H1 (cell line): ENCODE data around the gene RNF41. TPM values are rescaled to one million over a fixed set of nuclear protein-coding genes. Genes with fewer than 3 reads are reported as not detected.
A peak's percentile ranks its signal among the peaks of the same experiment; 100 is the strongest.

Experiments
- CTCF ChIA-PET: fragments of 300-600 bp; sonication (Branson Sonifier 250); formaldehyde crosslinking; loops from one replicate; lab custom pipeline; 2021; ENCODE audit not compliant: partially characterized antibody; lab: Charles Lee
- POLR2A ChIA-PET: fragments of 300-600 bp; sonication (Branson Sonifier 250); formaldehyde crosslinking; loops from one replicate; lab custom pipeline; 2021; ENCODE audit warnings: inconsistent platforms; ENCODE audit not compliant: partially characterized antibody; lab: Charles Lee
- DNase-seq, 2 experiments: peaks; one replicate each; pipeline versions ENCODE4 v3.0.0 to v3.0.0-alpha.2; 2010 to 2022; ENCODE audit warnings: low spot score in 2 of 2, low read depth in 1 of 2, mixed read lengths in 1 of 2
- FAIRE-seq: peaks from 2 replicates; lab custom pipeline; 2011; peaks lifted over from hg19 to GRCh38; lab: Jason Lieb, UNC
- H2AFZ ChIP-seq: 2 replicates; pipeline ENCODE4 v1.8.1; 2012; ENCODE audit warnings: low read length, inconsistent platforms
- H2AK5ac ChIP-seq: 2 replicates; pipeline ENCODE4 v1.6.1; 2013; ENCODE audit warnings: low read depth, low read length
- H2BK120ac ChIP-seq: replicated peaks from 2 replicates; pipeline ENCODE3; 2013; ENCODE audit warnings: low read depth, low read length, inconsistent platforms
- H2BK12ac ChIP-seq: 2 replicates; pipeline ENCODE4 v1.6.1; 2013; ENCODE audit warnings: low read depth, low read length
- H2BK15ac ChIP-seq: 2 replicates; pipeline ENCODE4 v1.6.1; 2013; ENCODE audit warnings: low read length
- H2BK20ac ChIP-seq: 2 replicates; pipeline ENCODE4 v1.6.1; 2013; ENCODE audit warnings: low read length
- H2BK5ac ChIP-seq: 2 replicates; pipeline ENCODE4 v1.6.1; 2013; ENCODE audit warnings: low read depth, low read length
- H3K14ac ChIP-seq: 2 replicates; pipeline ENCODE4 v1.6.1; 2013; ENCODE audit warnings: inconsistent platforms; ENCODE audit not compliant: insufficient read length
- H3K18ac ChIP-seq: 2 replicates; pipeline ENCODE4 v1.6.1; 2013; ENCODE audit warnings: low read length; ENCODE audit errors: extremely low read depth
- H3K23ac ChIP-seq: 2 replicates; pipeline ENCODE4 v1.6.1; 2013; ENCODE audit warnings: inconsistent platforms; ENCODE audit not compliant: insufficient read length
- H3K23me2 ChIP-seq: 2 replicates; pipeline ENCODE4 v1.6.1; 2013; ENCODE audit warnings: low read depth, low read length
- H3K27ac ChIP-seq: 2 replicates; pipeline ENCODE4 v1.6.1; 2011; ENCODE audit warnings: low read depth, low read length, inconsistent platforms
- H3K27me3 ChIP-seq, 4 experiments: replicated peaks in 1 of 4; 1 replicate in 1 of 4; 2 replicates in 3 of 4; pipeline versions ENCODE4 v1.6.1 to v1.8.1; 2011 to 2013; ENCODE audit warnings: low read length in 3 of 4, mild to moderate bottlenecking in 3 of 4, inconsistent platforms in 2 of 4, mixed read lengths in 2 of 4, moderate library complexity in 1 of 4; ENCODE audit not compliant: control insufficient read depth in 3 of 4, insufficient read depth in 3 of 4; ENCODE audit errors: extremely low read depth in 1 of 4
- H3K36me3 ChIP-seq, 4 experiments: 2 replicates each; pipeline versions ENCODE4 v1.6.1 to v1.8.1; 2011 to 2013; ENCODE audit warnings: mild to moderate bottlenecking in 4 of 4, low read length in 3 of 4, moderate library complexity in 2 of 4, control low read depth in 1 of 4, inconsistent platforms in 1 of 4; ENCODE audit not compliant: insufficient read depth in 4 of 4, control insufficient read depth in 2 of 4
- H3K4ac ChIP-seq: replicated peaks from 2 replicates; pipeline ENCODE3; 2013; ENCODE audit warnings: low read length, low read depth, mixed read lengths, inconsistent platforms; ENCODE audit not compliant: insufficient read length
- H3K4me1 ChIP-seq, 4 experiments: replicated peaks in 1 of 4; 1 replicate in 1 of 4; 2 replicates in 3 of 4; pipeline versions ENCODE4 v1.6.1 to v1.8.1; 2011 to 2013; ENCODE audit warnings: low read length in 3 of 4, inconsistent platforms in 2 of 4, mixed read lengths in 1 of 4; ENCODE audit not compliant: insufficient read depth in 4 of 4, control insufficient read depth in 3 of 4
- H3K4me2 ChIP-seq, 2 experiments: 2 replicates each; pipeline versions ENCODE4 v1.6.1 to v1.8.1; 2011 to 2013; ENCODE audit warnings: low read depth in 2 of 2, low read length in 2 of 2, control low read depth in 1 of 2, inconsistent platforms in 1 of 2, mild to moderate bottlenecking in 1 of 2; ENCODE audit not compliant: insufficient read depth in 1 of 2
- H3K4me3 ChIP-seq, 4 experiments: fragments of 200-600, 300-600 bp in 1 of 4; sonication (generic), shearing (Covaris generic), sonication (Bioruptor Twin) in 1 of 4; 2 replicates each; pipeline versions ENCODE4 v1.5.1 to v1.8.1; 2011 to 2016; ENCODE audit warnings: low read length in 4 of 4, low read depth in 3 of 4, control low read depth in 2 of 4, inconsistent platforms in 2 of 4, mild to moderate bottlenecking in 2 of 4, mixed read lengths in 1 of 4, moderate library complexity in 1 of 4; ENCODE audit not compliant: insufficient read depth in 2 of 4; ENCODE audit errors: extremely low read depth in 1 of 4
- H3K56ac ChIP-seq: replicated peaks from 2 replicates; pipeline ENCODE3; 2013; ENCODE audit warnings: low read depth, mild to moderate bottlenecking, mixed read lengths, low read length, inconsistent platforms; ENCODE audit not compliant: insufficient read length
- H3K79me1 ChIP-seq: 2 replicates; pipeline ENCODE4 v1.6.1; 2013; ENCODE audit warnings: low read depth, low read length, control low read depth
- H3K79me2 ChIP-seq, 2 experiments: 2 replicates each; pipeline versions ENCODE4 v1.6.1 to v1.8.1; 2012 to 2013; ENCODE audit warnings: low read length in 2 of 2, mild to moderate bottlenecking in 2 of 2, inconsistent platforms in 1 of 2; ENCODE audit not compliant: insufficient read depth in 2 of 2, control insufficient read depth in 1 of 2
- H3K9ac ChIP-seq, 4 experiments: replicated peaks in 1 of 4; 1 replicate in 1 of 4; 2 replicates in 3 of 4; pipeline versions ENCODE4 v1.6.1 to v1.8.1; 2011 to 2013; ENCODE audit warnings: low read depth in 3 of 4, low read length in 3 of 4, control low read depth in 2 of 4, mild to moderate bottlenecking in 2 of 4, moderate library complexity in 2 of 4, inconsistent platforms in 1 of 4; ENCODE audit errors: extremely low read depth in 1 of 4
- H3K9me3 ChIP-seq, 2 experiments: 2 replicates each; pipeline versions ENCODE4 v1.6.1 to v1.8.1; 2012 to 2013; ENCODE audit warnings: mild to moderate bottlenecking in 2 of 2, moderate library complexity in 2 of 2, control low read depth in 1 of 2, inconsistent platforms in 1 of 2, low read depth in 1 of 2, low read length in 1 of 2, mixed read lengths in 1 of 2; ENCODE audit not compliant: insufficient read depth in 2 of 2
- H4K20me1 ChIP-seq, 2 experiments: replicated peaks in 1 of 2; 2 replicates each; pipeline versions ENCODE3 to v1.8.1; 2011 to 2013; ENCODE audit warnings: inconsistent platforms in 2 of 2, low read length in 2 of 2, mild to moderate bottlenecking in 1 of 2; ENCODE audit not compliant: insufficient read depth in 2 of 2, control insufficient read depth in 1 of 2
- H4K5ac ChIP-seq: 2 replicates; pipeline ENCODE4 v1.6.1; 2013; ENCODE audit warnings: low read length, low read depth, mixed read lengths, inconsistent platforms; ENCODE audit not compliant: insufficient read length
- H4K8ac ChIP-seq: 2 replicates; pipeline ENCODE4 v1.8.0; 2013; ENCODE audit warnings: mild to moderate bottlenecking, moderate library complexity, low read length, inconsistent platforms; ENCODE audit not compliant: insufficient read depth; ENCODE audit errors: extremely low read depth
- H4K91ac ChIP-seq: replicated peaks from 2 replicates; pipeline ENCODE3; 2013; ENCODE audit warnings: low read length, mixed read lengths, inconsistent platforms; ENCODE audit not compliant: insufficient read length
- CEBPB ChIP-seq: IDR thresholded peaks from 2 replicates; pipeline ENCODE4 v1.6.1; 2012; ENCODE audit warnings: low read depth, low read length
- EZH2 ChIP-seq: fragments of 200-600 bp; sonication (generic); IDR thresholded peaks from 2 replicates; pipeline ENCODE4 v1.7.1; 2012; ENCODE audit warnings: low read depth, mild to moderate bottlenecking, moderate library complexity, low read length, inconsistent platforms; ENCODE audit not compliant: severe bottlenecking
- POLR2A ChIP-seq, 2 experiments: IDR thresholded peaks; 1 replicate in 1 of 2; 2 replicates in 1 of 2; pipeline ENCODE4 v1.6.1; 2011; ENCODE audit warnings: low read depth in 2 of 2, low read length in 2 of 2, mild to moderate bottlenecking in 2 of 2; ENCODE audit errors: control extremely low read depth in 1 of 2
- POLR2AphosphoS5 ChIP-seq: IDR thresholded peaks from 2 replicates; pipeline ENCODE4 v1.6.1; 2011; ENCODE audit warnings: low read depth, low read length
- WGBS, 2 experiments: shearing (Covaris generic) in 1 of 2; methylation state at CpG; one replicate each; pipeline versions ENCODE4 v1.1.6 to v1.1.7; 2013 to 2015; ENCODE audit warnings: low lambda C conversion rate in 2 of 2, mixed read lengths in 2 of 2, inconsistent platforms in 1 of 2, low coverage in 1 of 2, missing lambda C conversion rate in 1 of 2; ENCODE audit not compliant: insufficient replicate concordance in 2 of 2, insufficient coverage in 1 of 2, insufficient read length in 1 of 2; ENCODE audit errors: extremely low coverage in 1 of 2, missing lambda C conversion rate in 1 of 2; 5-methylcytosine and 5-hydroxymethylcytosine counted together
- polyA plus RNA-seq, 7 experiments: library from polyadenylated mRNA; depleted of rRNA in 3 of 7; stranded (reverse) in 5 of 7; unstranded in 2 of 7; fragments of >200 nt in 5 of 7; fragments of 200-250 nt in 2 of 7; gene quantifications; 1 replicate in 5 of 7; 2 replicates in 1 of 7; 4 replicates in 1 of 7; pipeline versions ENCODE4 v1.2.1 to v1.2.3, GENCODE V29; 2011 to 2013; ENCODE audit warnings: missing spikeins in 2 of 7, mixed read lengths in 2 of 7
- total RNA-seq: library from RNA; stranded (reverse); fragmentation: NEBNext Ultra II Directional; extraction: Animal tissue kit (Norgen Biotek cat#: 25700); gene quantifications from 2 replicates; pipeline ENCODE4 v1.2.1, GENCODE V29; 2021

Gene RNF41
- total and polyA plus RNA-seq, 2 of the 8 experiments (the other 6 are each of a cell fraction or from before 2014, with no cell fraction given), result 55.5 to 98.6 TPM

- H2BK15ac ChIP-seq, result no peak overlapping the region
- H3K27me3 ChIP-seq, result no peaks in the 10 kb centered on the region
- H4K5ac ChIP-seq, result no peak overlapping the region
- H3K4me3 ChIP-seq, result no peak overlapping the region
- peaks cover 0 to 14% of the 10 kb centered on the region in 2 experiments; a peak in 3 of 4 replicates for H3K79me2 ChIP-seq
- H3K14ac ChIP-seq, result no peak overlapping the region
- FAIRE-seq (no peak), DNase-seq (no peak)
- no peak overlapping the region for H3K4me2 ChIP-seq
- no peak overlapping the region for H3K18ac ChIP-seq
- no peak for TF ChIP-seq EZH2
- TF ChIP-seq POLR2A (IDR thresholded peaks at IDR 0.05; ENCODE audit: control extremely low read depth in 1 of 2, low read depth in 2 of 2, low read length in 2 of 2), result peak; percentile 53 to 60
- TF ChIP-seq POLR2AphosphoS5, result peak; percentile 76; the same call in 1 of the 2 replicates
- no peak for TF ChIP-seq CEBPB
- peaks cover 2 to 26% (median 14%) of the 10 kb centered on the region in 4 experiments for H3K4me1 ChIP-seq
- H3K23me2 ChIP-seq, result peaks cover 6% of the 10 kb centered on the region
- ChIA-PET POLR2A (interaction anchor here (2.4 to 15.6 kb wide), 6 partner anchors 10 to 83 kb away, joined by 8 to 656 read pairs (median 44); partner anchors contain the start of genes PA2G4, RNF41 and SMARCC2), CTCF (interaction anchor here (0.6 to 6.8 kb wide), 5 partner anchors 23 to 1621 kb away, joined by 3 to 47 read pairs (median 3); partner anchors contain the start of gene ZC3H10)
- H3K23ac ChIP-seq, result no peak overlapping the region
- no peak overlapping the region for H2BK120ac ChIP-seq
- H3K9ac ChIP-seq, result no peak overlapping the region
- H3K27ac ChIP-seq, result no peak overlapping the region
- no peak overlapping the region for H3K4ac ChIP-seq
- no peak overlapping the region for H2AK5ac ChIP-seq
- no peak overlapping the region for H2BK20ac ChIP-seq
- peaks cover 11 to 20% of the 10 kb centered on the region in 2 experiments for H4K20me1 ChIP-seq
- 97 to 100% methylated on average over 1 to 17 of the region's 17 CpGs for WGBS, 2 experiments
- H3K9me3 ChIP-seq, result no peaks in the 10 kb centered on the region
- H3K79me1 ChIP-seq, result peaks cover 3% of the 10 kb centered on the region; the same call in 1 of the 2 replicates
- no peak overlapping the region for H4K91ac ChIP-seq
- no peak overlapping the region for H2BK12ac ChIP-seq
- H4K8ac ChIP-seq, result no peak overlapping the region; the same call in 1 of the 2 replicates
- H2BK5ac ChIP-seq, result no peak overlapping the region
- no peak overlapping the region for H2AFZ ChIP-seq
- H3K56ac ChIP-seq, result no peak overlapping the region
- H3K36me3 ChIP-seq, result peaks cover 42 to 86% (median 71%) of the 10 kb centered on the region in 4 experiments
Observed at GRCh38 chr12:56164345-56164729, 57.4 kb downstream of the RNF41 start.
